Activated CD8-positive, alpha-beta T cell treated with anti-CD3 and anti-CD28 coated beads, Interleukin-2, amount 10 ng/mL, durations not matched to agents 7 days and 5 days (primary cell): Measurements from ENCODE around the gene EEA1. TPM values are rescaled to one million over a fixed set of nuclear protein-coding genes. Genes with fewer than 3 reads are reported as not detected.

ENCODE experiments used
- ATAC-seq: fragments of 150-1000 bp; cut with Tn5 transposase; one replicate; pipeline ENCODE4 v1.10.0; 2021; ENCODE audit warnings: moderate library complexity
- CTCF ChIA-PET: fragments of 350-600 bp; sonication (Branson Sonifier 250); formaldehyde crosslinking; loops from one replicate; lab custom pipeline; 2021; ENCODE audit warnings: antibody characterized with exemption; lab: Charles Lee
- POLR2A ChIA-PET: fragments of 350-600 bp; sonication (Branson Sonifier 250); formaldehyde crosslinking; loops from one replicate; lab custom pipeline; 2021; ENCODE audit warnings: antibody characterized with exemption; lab: Charles Lee
- DNase-seq: peaks from one replicate; pipeline ENCODE4 v3.0.0-alpha.2; 2020
- H3K27ac Mint-ChIP-seq: one replicate; pipeline ENCODE4 v1.8.0; 2021; ENCODE audit warnings: mild to moderate bottlenecking, mixed read lengths
- H3K27me3 Mint-ChIP-seq: one replicate; pipeline ENCODE4 v1.8.0; 2021; ENCODE audit warnings: low read depth, mixed read lengths
- H3K36me3 Mint-ChIP-seq: one replicate; pipeline ENCODE4 v1.8.0; 2021; ENCODE audit warnings: low read depth, mixed read lengths
- H3K4me1 Mint-ChIP-seq: one replicate; pipeline ENCODE4 v1.8.0; 2021; ENCODE audit warnings: low read depth, mixed read lengths
- H3K4me3 Mint-ChIP-seq: one replicate; pipeline ENCODE4 v1.8.0; 2021; ENCODE audit warnings: mild to moderate bottlenecking, mixed read lengths
- H3K9me3 Mint-ChIP-seq: one replicate; pipeline ENCODE4 v1.8.0; 2022; ENCODE audit warnings: mixed read lengths; ENCODE audit not compliant: insufficient read depth
- total RNA-seq, 2 experiments: library from RNA; stranded (reverse); gene quantifications; one replicate each; pipeline ENCODE4 v1.2.3, GENCODE V29; 2021

Gene EEA1
- total RNA-seq, 2 experiments from 2014 or later = 15.9 to 16.2 TPM

DNA sequence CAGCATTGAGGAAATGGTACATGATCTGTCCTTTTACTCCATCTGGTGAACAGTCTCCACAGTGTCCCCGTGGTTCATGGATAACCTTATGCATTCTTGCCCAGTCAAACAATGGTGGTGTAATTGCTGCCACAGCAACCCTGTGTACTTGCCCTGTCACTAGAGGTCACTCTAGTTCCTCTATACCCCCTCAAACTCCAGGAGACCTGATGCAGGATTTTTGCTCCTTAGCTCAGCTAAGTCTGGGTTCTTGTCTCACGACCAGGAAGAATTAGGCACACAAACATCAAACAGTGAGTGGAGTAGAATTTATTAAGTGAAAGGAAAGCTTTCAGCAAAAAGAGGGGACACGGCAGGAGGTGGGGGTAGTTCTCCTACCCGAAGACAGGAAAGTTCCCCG lies 24.7 kb upstream of the EEA1 start:
- no peak overlapping the region for H3K4me3 Mint-ChIP-seq
- ATAC-seq (no peak), DNase-seq (no peak)
- no peak overlapping the region for H3K27ac Mint-ChIP-seq
- no peaks in the 10 kb centered on the region for H3K27me3 Mint-ChIP-seq
- CTCF ChIA-PET = interaction anchor here (1.0 to 1.6 kb wide), 2 partner anchors 10 to 34 kb away, joined by 4 to 5 read pairs; no protein-coding TSS in a partner anchor
- no peaks in the 10 kb centered on the region for H3K4me1 Mint-ChIP-seq
- H3K9me3 Mint-ChIP-seq = peaks cover 4% of the 10 kb centered on the region
- H3K36me3 Mint-ChIP-seq = no peaks in the 10 kb centered on the region
- POLR2A ChIA-PET = no interaction called here

DNA sequence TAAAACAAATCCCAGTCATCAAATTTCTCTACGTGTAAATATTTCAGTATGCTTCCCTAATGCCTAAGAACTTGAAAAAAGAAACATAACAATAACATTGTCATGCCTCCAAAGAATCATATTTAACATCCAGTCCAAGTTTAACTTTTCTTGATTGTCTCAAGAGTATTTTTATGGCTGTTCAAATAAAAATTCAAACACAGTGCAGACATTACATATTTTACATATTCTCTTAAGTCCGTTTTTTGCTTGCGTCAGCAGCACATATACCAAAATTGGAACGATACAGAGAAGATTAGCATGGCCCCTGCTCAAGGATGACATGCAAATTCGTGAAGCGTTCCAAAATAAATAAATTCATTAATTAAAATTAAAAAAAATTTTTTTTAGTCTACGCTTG lies 23.3 kb upstream of the EEA1 start:
- no peak overlapping the region for H3K4me3 Mint-ChIP-seq
- no peaks in the 10 kb centered on the region for H3K27me3 Mint-ChIP-seq
- peaks cover 4% of the 10 kb centered on the region for H3K9me3 Mint-ChIP-seq
- POLR2A ChIA-PET = no interaction called here
- DNase-seq (no peak), ATAC-seq (no peak)
- H3K4me1 Mint-ChIP-seq = no peaks in the 10 kb centered on the region
- no peak overlapping the region for H3K27ac Mint-ChIP-seq
- H3K36me3 Mint-ChIP-seq = no peaks in the 10 kb centered on the region
- CTCF ChIA-PET = no interaction called here

DNA sequence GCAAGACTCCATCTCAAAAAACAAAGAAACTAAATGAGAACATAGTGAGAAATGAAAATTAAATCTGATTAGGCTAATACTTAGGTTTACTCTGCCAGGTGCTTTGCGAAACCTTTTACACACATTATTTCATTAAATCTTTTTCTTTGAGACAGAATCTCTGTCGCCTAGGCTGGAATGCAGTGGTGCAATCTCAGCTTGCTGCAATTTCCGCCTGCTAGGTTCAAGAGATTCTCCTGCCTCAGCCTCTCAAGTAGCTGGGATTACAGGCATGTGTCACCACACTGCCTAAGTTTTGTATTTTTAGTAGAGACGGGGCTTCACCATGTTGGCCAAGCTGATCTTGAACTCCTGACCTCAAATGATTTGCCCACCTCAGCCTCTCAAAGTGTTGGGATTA lies 21.9 kb upstream of the EEA1 start:
- CTCF ChIA-PET = interaction anchor here (1.2 kb wide), 1 partner anchor 43 kb away, joined by 3 read pairs; no protein-coding TSS in a partner anchor
- peaks cover 4% of the 10 kb centered on the region for H3K9me3 Mint-ChIP-seq
- no peak overlapping the region for H3K27ac Mint-ChIP-seq
- H3K27me3 Mint-ChIP-seq = peaks cover under 1% of the 10 kb centered on the region
- ATAC-seq = no peak
- POLR2A ChIA-PET = no interaction called here
- no peak for DNase-seq
- H3K36me3 Mint-ChIP-seq = no peaks in the 10 kb centered on the region
- no peaks in the 10 kb centered on the region for H3K4me1 Mint-ChIP-seq
- no peak overlapping the region for H3K4me3 Mint-ChIP-seq

DNA sequence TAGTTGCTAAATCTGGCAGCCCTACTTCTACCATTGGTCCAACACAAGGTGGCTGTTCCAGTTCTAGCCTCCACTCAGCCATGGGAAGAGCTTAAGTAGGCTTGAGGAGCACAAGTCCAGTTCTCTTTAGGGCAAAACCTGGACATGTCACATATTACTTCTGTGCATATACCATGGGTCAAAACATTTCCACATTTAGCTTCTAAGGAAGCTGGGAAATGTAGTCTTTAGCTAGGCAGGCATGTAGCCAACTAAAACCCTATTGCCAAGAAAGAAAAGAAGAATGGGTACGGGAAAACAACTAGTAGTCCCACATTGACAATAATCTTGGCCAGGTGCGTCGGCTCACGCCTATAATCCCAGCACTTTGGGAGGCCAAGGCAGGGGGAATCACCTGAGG lies 20.9 kb upstream of the EEA1 start:
- Mint-ChIP-seq H3K27me3 (peaks cover 4% of the 10 kb centered on the region), H3K4me3 (no peak overlapping the region), H3K27ac (no peak overlapping the region), H3K4me1 (no peaks in the 10 kb centered on the region), H3K9me3 (peaks cover 4% of the 10 kb centered on the region), H3K36me3 (no peaks in the 10 kb centered on the region)
- DNase-seq (no peak), ATAC-seq (no peak)
- POLR2A ChIA-PET = no interaction called here
- CTCF ChIA-PET = no interaction called here

DNA sequence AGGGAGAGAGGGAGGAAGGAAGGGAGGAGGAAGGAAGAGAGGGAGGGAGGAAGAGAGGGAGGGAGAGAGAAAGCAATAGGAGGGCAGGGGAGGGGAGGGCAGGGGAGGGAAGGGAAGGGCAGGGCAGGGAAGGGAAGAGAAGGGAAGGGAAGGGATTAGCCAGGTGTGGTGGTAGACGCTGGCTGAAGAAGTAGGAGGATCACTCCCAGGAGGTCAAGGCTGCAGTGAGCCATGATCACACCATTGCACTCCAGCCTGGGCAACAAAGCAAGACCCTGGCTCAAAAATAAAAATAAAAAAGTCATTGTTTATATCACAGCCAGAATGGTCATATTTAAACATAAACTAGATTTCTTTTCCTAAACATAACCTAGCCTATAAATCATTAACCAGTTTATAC lies 20.4 kb upstream of the EEA1 start:
- ATAC-seq (no peak), DNase-seq (no peak)
- Mint-ChIP-seq H3K4me3 (no peak overlapping the region), H3K36me3 (no peaks in the 10 kb centered on the region), H3K4me1 (no peaks in the 10 kb centered on the region), H3K27ac (no peak overlapping the region), H3K9me3 (peaks cover 2% of the 10 kb centered on the region), H3K27me3 (peaks cover 4% of the 10 kb centered on the region)
- POLR2A ChIA-PET = no interaction called here
- CTCF ChIA-PET = no interaction called here

DNA sequence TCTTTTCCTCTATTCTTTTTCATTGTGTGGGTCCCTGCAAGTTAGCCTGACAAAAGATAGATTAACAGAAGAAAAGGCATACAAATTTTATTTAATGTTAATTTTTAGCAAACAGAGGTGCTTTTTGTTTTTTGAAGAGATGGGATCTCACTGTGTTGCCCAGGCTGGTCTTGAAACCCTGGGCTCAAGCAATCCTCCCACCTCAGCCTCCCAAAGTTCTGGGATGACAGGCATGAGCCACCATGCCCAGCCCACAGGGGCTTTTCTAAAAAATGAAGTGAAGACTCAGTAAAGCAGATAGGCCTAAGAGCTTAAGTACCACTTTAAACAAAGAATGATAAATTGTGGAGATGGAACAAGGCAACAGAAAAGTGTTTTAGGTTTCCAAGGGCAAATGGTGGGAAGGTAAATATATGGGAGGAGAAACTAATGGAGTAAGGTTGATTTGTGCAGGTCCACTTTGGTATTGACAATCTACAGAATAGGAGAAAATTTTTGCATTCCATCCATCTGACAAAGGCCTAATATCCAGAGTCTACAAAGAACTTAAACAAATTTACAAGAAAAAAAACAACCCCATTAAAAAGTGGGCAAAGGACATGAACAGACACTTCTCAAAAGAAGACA lies 18.6 kb upstream of the EEA1 start:
- POLR2A ChIA-PET = interaction anchor here (1.0 kb wide), 1 partner anchor 18 kb away, joined by 3 read pairs; no protein-coding TSS in a partner anchor
- no peaks in the 10 kb centered on the region for H3K9me3 Mint-ChIP-seq

DNA sequence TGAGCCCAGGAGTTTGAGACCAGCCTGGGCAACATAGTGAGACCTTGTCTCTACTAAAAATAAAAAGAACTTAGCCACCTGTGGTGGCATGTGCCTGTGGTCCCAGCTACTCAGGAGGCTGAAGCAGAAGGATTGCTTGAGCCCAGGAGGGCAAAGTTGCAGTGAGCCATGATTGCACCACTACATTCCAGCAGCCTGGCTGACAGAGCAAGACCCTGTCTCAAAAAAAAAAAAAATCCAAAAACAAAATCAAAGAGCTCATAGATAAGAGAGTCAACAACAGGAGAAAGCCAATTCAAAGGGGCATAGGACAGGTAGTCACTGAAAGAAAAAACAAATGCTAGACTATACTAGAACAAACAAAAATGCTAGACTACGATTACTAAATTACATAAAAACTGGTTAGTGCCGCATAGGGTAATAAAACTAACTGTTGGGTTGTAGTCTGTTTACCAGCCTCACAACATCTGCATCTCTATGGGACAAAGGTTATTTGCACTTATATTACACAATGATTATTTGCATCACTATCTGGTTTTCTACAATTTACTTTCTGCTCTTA lies 16.6 kb upstream of the EEA1 start:
- no peak for ATAC-seq
- Mint-ChIP-seq H3K36me3 (no peaks in the 10 kb centered on the region), H3K4me3 (no peak overlapping the region), H3K27ac (no peak overlapping the region), H3K27me3 (peaks cover 4% of the 10 kb centered on the region), H3K9me3 (no peaks in the 10 kb centered on the region), H3K4me1 (no peaks in the 10 kb centered on the region)
- DNase-seq = no peak
- ChIA-PET CTCF (no interaction called here), POLR2A (no interaction called here)

More for the DNA sequence above, 18.6 kb upstream of the EEA1 start:
- Mint-ChIP-seq H3K4me3 (no peak overlapping the region), H3K27ac (no peak overlapping the region), H3K36me3 (no peaks in the 10 kb centered on the region), H3K27me3 (peaks cover 4% of the 10 kb centered on the region), H3K4me1 (no peaks in the 10 kb centered on the region)
- CTCF ChIA-PET = no interaction called here
- ATAC-seq (no peak), DNase-seq (no peak)

DNA sequence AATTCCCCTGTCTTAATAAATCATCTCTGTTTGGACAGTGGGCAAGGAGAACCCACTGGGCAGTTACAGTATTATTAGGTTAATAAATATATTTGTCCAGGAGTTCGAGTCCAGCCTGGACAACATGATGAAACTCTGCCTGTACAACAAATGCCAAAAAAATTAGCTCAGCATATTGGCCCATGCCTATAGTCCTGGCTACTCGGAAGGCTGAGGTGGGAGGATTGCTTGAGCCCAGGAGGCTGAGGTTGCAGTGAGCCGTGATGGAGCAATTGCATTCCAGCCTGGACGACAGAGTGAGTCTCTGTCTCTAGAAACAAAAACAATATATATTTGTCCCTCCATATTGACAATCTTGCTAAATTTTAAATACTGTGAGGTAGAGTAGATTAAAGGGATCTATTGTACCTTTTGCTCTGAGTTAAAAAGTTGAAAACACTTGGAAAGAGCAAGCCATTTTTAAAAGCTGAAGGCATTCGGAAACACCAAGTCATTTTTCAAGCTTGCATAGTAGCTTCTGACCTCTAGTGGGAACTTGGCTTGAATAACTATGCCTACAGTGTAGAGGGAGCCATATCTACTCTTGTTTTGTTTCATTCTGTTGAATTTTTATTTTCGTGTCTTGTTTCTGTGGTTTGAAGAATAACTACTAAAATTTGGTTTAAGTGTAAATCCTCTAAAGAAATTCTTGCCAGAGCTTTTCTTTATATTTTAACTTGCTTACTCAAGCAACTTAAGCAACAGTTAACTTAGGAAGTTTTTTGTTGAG lies 14.6 kb upstream of the EEA1 start:
- no peaks in the 10 kb centered on the region for H3K36me3 Mint-ChIP-seq
- no peaks in the 10 kb centered on the region for H3K4me1 Mint-ChIP-seq
- H3K4me3 Mint-ChIP-seq = no peak overlapping the region
- ATAC-seq (no peak), DNase-seq (no peak)
- no peak overlapping the region for H3K27ac Mint-ChIP-seq
- CTCF ChIA-PET = interaction anchor here (0.9 to 1.7 kb wide), 5 partner anchors 9 to 83 kb away, joined by 3 to 4 read pairs (median 4); no protein-coding TSS in a partner anchor
- H3K9me3 Mint-ChIP-seq = no peaks in the 10 kb centered on the region
- H3K27me3 Mint-ChIP-seq = peaks cover 4% of the 10 kb centered on the region
- POLR2A ChIA-PET = no interaction called here

DNA sequence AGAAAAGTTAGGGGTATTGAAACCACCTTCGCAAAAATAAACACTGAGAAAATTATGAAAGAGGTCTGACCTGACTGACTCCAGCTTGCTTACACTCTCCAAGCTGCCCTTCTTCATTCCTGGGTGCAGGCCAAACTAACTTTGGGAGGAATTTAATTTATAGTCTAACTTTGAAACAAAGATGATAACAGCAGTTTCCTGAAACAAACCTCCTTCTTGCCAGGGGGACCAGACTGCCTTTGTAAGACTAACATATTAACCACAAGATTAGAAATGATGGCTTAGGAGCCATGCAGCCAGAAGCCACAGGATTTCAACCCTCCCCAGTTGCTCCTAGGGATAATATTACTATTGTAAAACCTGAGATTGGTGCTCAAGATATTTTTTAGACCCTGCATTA lies 13.8 kb upstream of the EEA1 start:
- Mint-ChIP-seq H3K36me3 (no peaks in the 10 kb centered on the region), H3K4me1 (no peaks in the 10 kb centered on the region), H3K9me3 (no peaks in the 10 kb centered on the region), H3K27me3 (peaks cover 4% of the 10 kb centered on the region), H3K4me3 (no peak overlapping the region), H3K27ac (no peak overlapping the region)
- ChIA-PET POLR2A (no interaction called here), CTCF (interaction anchor here (1.7 kb wide), 1 partner anchor 44 kb away, joined by 4 read pairs; no protein-coding TSS in a partner anchor)
- DNase-seq (no peak), ATAC-seq (no peak)

DNA sequence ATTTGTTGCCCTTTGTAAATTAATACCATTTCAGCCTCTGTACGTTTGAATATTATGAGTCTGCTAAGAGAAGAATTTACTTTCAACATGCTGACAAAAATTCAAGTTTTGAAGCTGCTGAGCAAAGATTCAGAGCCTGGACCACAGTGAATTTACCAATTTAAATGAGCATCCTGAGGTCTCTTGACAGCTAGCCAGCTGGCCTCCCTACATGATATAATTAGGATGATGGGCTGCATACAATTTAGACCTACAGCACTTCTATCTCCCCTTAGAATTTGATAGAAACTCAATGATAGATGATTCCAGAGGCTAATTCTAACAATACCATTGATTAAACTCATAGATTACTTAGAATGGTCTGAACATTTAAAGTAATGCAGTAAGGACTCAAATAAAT lies 10.0 kb upstream of the EEA1 start:
- no peak for DNase-seq
- no peak for ATAC-seq
- Mint-ChIP-seq H3K9me3 (no peaks in the 10 kb centered on the region), H3K36me3 (no peaks in the 10 kb centered on the region), H3K4me1 (no peaks in the 10 kb centered on the region), H3K4me3 (no peak overlapping the region), H3K27me3 (no peaks in the 10 kb centered on the region), H3K27ac (no peak overlapping the region)
- CTCF ChIA-PET = no interaction called here
- POLR2A ChIA-PET = no interaction called here

DNA sequence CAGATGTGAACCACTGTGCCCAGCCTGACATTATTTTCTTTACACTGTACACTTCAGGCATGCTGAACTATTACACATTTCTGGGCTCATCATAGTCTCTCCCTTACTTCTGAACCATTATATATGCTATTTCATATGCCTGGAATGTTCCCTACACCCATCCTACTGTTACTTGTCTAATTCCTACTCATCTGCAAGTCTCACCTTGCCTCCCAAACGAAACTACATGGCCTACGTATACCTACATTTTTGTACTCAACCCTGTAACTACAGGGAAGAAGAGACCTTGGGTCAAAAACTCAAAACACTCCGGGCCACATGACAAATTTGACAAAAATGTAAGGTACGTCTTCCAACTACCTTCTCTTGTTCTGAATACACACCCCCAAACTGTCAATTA lies 9.5 kb upstream of the EEA1 start:
- H3K27me3 Mint-ChIP-seq = no peaks in the 10 kb centered on the region
- H3K36me3 Mint-ChIP-seq = no peaks in the 10 kb centered on the region
- ChIA-PET POLR2A (no interaction called here), CTCF (no interaction called here)
- H3K4me1 Mint-ChIP-seq = no peaks in the 10 kb centered on the region
- ATAC-seq (no peak), DNase-seq (no peak)
- no peak overlapping the region for H3K27ac Mint-ChIP-seq
- no peak overlapping the region for H3K4me3 Mint-ChIP-seq
- H3K9me3 Mint-ChIP-seq = no peaks in the 10 kb centered on the region

DNA sequence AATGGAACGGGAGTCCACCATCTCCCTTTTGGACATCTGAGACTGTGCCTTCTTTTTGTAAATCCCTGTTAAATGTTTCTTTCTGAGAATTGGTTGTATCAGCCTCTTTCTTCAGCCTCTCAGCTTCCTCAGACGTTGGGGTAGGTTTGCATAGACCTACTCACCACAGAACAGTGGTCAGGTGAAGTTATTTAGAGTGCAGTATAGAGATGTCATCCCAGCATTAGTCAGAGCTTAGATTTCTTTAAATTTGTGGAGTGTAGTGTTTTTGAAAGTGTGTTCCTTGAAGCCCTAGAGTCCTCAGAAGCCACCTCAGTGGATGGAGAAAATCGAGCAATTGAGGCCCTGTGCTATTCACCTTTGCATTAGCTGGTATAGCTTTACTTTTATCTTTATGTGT lies 8.9 kb upstream of the EEA1 start:
- Mint-ChIP-seq H3K27me3 (no peaks in the 10 kb centered on the region), H3K9me3 (no peaks in the 10 kb centered on the region), H3K4me1 (no peaks in the 10 kb centered on the region), H3K4me3 (no peak overlapping the region), H3K27ac (no peak overlapping the region), H3K36me3 (no peaks in the 10 kb centered on the region)
- ATAC-seq (peak; percentile 49), DNase-seq (no peak)
- CTCF ChIA-PET = no interaction called here
- POLR2A ChIA-PET = interaction anchor here (0.7 kb wide), 1 partner anchor 9 kb away, joined by 3 read pairs; the partner anchor contains the start of gene EEA1
